ENCODE measurements around the gene LRBA.
A peak's percentile ranks its signal among the peaks of the same experiment; 100 is the strongest.
"Not testable (repeated sequence)": the region's sequence is repeated elsewhere in the genome, so short reads cannot be mapped to it uniquely, and the experiment has no call there.

The LRBA gene, protein sequence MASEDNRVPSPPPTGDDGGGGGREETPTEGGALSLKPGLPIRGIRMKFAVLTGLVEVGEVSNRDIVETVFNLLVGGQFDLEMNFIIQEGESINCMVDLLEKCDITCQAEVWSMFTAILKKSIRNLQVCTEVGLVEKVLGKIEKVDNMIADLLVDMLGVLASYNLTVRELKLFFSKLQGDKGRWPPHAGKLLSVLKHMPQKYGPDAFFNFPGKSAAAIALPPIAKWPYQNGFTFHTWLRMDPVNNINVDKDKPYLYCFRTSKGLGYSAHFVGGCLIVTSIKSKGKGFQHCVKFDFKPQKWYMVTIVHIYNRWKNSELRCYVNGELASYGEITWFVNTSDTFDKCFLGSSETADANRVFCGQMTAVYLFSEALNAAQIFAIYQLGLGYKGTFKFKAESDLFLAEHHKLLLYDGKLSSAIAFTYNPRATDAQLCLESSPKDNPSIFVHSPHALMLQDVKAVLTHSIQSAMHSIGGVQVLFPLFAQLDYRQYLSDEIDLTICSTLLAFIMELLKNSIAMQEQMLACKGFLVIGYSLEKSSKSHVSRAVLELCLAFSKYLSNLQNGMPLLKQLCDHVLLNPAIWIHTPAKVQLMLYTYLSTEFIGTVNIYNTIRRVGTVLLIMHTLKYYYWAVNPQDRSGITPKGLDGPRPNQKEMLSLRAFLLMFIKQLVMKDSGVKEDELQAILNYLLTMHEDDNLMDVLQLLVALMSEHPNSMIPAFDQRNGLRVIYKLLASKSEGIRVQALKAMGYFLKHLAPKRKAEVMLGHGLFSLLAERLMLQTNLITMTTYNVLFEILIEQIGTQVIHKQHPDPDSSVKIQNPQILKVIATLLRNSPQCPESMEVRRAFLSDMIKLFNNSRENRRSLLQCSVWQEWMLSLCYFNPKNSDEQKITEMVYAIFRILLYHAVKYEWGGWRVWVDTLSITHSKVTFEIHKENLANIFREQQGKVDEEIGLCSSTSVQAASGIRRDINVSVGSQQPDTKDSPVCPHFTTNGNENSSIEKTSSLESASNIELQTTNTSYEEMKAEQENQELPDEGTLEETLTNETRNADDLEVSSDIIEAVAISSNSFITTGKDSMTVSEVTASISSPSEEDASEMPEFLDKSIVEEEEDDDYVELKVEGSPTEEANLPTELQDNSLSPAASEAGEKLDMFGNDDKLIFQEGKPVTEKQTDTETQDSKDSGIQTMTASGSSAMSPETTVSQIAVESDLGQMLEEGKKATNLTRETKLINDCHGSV (N-terminal part only)

DNA sequence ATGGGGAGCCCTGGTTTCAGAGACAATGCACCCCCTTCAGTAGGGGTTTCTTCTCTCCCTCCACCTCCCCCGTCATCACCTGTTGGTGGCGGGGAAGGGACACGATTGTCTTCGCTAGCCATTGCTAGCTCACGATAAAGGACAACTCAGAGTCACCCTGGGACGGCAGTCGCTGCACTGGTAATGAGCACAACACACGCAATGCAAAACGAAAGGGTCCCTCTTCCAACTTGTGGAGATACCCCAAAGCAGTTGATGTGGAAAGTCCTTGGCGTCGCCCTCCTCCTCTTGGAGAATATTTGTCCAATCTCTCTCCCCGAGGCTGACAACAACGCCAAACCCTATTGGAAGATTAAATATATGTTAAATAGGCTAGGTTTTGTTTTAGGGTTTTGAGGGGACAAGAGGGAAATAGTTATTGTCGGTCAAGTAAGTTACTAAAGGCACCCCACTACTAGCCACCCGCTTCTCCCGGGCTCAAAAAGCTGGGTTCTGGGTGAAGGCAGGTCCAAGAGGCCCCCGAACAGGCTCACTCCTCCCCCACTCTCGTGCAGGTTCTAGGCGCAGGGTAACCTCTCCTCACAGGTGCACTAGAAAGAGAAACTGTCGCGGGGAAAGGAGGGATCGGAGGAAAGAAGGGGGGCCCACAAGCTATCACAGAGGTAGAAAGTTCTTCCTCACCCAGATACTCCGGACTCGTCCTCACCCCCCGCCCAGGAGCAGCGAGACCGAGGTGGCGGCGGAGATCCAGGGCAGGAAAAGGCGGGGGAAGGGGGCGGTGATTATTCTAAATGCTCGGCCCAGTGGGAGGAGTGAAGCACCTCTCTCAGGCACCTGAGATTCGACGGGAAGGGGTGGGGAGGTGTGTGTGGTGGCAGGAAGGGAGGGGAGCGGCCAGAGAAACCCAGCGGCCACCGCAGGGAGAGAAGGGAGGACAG is at the start of gene LRBA:
TSS of gene LRBA (minus strand) at position 764 of the 938 bp plus-strand sequence. CDS start at position 122, 642 bp downstream.
- peak; percentile 85 for DNase-seq

DNA sequence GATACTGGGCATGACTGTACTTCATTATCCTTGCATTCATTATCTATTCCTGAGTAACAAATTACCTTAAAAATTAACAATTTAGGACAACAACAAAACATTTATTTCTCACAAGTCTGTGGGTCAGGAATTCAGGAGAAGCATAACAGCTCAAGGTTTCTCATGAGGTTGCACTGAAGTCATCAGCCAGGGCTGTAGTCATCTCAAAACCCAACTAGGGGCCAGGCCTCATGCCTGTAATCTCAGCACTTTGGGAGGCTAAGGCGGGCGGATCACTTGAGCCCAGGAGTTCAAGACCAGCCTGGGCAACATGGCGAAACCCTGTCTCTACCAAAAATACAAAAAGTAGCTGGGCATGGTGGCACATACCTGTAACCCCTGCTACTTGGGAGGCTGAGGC is 48.1 kb upstream of the LRBA start:
- not testable (repeated sequence) for DNase-seq

DNA sequence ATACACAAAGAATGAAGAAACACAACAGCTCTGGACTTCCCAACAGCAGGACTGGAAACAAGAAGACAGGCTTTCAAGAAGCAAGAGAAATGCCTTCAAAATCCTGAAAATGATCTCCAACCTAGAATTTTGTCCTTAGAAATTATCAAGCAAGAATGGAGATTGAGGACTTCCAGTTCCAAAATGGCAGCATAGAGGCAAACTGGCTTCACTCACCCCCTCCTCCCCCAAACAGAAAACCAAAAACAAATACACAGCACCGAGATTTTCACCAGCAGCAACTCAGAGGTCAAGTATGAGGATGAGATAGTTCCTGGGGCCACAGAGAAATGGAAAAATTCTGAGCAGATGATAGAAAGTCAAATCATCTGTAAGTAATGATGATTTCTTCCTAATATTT is 40.5 kb upstream of the LRBA start:
- DNase-seq, result no peak

DNA sequence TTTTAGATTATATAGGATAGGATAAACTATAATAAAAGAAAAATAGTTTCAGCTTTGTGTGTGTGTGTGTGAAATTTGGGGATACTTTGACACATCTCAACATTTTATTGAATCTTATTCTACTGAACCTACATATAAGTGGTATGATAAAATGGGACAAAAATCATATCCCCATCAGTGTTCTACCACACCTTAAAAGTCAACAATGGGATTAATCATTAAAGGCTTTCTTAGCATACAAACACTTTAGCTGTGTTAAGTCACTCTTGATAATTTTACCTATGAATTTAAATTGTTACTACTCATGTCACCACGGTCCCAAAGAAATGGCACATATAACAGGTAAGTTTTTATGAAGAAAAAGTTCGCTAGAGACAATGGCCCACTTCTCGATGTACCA is 37.7 kb upstream of the LRBA start:
- no peak for DNase-seq

DNA sequence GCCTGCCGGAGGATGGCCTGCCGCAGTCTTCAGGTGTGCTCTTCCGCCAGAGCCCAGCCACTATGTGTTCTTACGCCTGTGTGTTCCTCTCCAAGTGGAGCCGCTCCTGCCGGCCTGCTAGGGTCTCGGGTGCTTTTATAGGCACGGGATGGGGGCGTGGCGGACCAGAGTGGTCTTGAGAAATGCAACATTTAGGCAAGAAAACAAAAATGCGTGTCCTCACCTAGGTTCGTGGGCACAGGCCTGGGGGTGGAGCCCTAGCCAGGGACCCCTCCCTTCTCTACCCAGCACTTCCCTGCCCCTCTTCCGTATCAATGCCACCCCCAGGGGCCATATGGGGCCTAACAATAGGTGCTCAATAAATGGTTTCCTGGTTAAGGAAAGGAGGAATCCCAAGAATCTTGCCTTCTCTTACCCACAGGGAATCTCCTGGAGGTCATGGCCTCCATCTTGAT is 34.4 kb upstream of the LRBA start:
- DNase-seq, result no peak

DNA sequence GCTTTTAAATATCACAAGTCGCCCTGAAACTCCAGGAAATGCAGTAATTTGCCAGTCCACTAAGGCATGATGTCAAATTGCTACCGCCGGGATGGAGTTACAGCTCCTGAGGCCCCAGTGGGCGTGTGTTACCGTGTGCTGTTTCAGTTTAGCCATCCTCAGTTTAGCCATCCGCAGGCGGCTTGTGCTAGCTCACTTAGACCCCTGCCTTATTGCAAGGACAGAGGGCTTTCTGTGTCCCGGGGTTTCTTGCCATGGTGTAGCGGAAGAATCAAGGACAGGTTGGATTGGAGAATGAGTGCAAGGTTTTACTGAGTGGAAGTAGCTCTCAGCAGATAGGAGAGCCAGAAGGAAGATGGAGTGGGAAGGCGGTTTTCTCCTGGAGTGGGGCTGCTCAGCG is 33.8 kb upstream of the LRBA start:
- no peak for DNase-seq

DNA sequence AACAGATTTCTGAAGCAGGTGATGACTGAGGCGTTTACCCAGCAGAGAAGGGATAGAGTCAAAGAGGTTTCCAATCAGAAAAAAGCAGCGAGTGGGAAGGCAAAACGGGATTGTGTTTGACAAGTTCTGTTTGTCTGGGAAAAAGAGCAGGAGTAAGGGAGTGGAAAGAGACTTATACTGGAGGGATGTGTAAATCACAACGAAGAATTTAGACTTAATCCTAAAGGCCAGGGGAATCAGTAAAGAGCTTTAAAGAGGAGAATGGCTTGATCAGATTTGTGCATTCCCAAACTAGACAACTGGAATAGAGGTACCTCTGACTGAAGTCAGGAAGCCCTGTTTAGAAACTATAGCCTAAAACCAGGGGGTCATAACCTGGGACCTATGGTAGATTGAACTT is 31.5 kb upstream of the LRBA start:
- DNase-seq, result no peak

DNA sequence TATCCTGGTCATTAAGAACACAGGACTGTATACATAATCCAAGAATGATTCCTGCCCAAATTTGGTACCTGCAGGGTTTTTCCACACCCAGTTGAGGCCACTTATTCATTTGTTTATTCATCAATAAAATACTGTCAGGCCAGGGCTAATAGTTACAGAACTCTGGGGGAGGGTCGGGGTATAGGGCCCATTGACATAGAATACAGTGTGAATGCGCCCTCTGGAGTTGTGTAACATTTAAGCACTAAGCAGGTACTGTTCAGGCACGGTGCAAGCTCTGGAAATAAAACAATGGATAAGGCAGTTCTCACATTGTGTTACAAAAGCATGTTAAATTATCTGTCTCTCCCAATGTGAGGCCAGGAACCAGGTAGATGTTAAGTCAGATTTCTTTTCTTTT is 30.8 kb upstream of the LRBA start:
- peak; percentile 14 for DNase-seq

DNA sequence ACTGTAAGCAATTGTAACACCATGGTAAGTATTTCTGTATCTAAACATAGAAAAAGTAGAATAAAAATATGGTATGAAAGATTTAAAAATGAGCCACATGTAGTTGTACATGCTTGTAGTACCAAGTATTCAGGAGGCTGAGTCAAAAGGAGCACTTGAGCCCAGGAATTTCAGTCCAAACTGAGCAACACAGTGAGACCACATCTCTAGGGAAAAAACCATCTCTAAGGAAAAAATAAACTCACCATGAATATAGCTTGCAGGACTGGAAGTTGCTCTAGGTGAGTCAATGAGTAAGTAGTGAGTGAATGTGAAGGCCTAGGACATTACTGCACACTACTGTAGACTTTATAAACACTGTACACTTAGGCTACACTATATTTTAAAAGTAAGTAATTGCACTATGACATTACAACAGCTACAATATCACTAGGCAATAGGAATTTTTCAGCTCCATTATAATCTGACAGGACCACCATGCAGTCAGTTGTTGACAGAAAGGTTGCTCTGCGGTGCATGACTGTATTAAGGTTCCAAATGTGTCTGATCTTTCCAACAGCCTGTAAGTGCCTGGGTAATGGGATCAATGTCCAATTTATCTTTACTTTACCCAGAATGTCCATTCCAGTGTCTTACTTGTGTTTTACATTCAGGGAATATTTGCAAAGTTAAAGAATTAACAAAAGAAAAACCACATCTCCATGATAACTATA is 28.9 kb upstream of the LRBA start:
- no peak for DNase-seq

DNA sequence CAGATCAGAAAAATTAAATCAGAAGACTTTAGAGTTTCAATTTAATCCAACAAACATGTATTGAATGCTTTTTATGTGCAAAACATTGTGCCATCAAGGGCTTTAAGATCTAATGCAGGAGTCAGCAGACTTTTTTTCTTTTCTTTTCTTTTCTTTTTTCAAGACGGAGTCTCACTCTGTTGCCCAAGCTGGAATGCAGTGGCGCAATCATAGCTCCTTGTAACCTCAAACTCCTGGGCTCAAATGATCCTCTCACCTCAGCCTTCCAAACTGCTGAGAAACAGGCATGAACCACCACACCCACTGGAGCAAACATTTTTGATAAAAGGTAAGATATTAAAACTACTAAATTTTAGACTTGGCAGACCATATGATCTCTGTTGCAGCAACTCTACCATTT is 24.6 kb upstream of the LRBA start:
- no peak for DNase-seq

DNA sequence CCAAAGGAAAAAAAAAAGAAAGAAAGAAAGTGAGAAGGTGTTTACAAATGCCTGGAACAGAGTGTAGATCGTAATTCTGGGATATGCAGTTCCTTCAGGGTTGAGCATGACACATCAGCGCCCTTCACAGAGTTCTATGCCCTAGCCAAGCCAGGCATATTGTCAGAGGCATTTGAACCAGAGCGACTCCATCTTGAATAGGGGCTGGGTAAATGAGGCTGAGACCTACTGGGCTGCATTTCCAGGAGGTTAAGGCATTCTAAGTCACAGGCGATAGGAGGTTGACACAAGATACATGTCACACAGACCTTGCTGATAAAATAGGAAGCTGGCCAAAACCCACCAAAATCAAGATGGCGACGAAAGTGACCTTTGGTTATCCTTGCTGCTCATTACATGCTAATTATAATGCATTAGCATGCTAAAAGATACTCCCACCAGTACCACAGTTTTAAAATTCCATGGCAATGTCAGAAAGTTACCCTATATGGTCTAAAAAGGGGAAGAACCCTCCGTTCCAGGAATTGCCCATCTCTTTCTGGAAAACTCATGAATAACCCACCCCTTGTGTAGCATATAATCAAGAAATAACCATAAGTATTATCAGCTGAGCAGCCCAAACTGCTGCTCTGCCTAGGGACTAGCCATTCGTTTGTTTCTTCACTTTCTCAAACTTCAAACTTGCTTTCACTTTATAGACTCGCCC is 23.5 kb upstream of the LRBA start:
- no peak for DNase-seq

DNA sequence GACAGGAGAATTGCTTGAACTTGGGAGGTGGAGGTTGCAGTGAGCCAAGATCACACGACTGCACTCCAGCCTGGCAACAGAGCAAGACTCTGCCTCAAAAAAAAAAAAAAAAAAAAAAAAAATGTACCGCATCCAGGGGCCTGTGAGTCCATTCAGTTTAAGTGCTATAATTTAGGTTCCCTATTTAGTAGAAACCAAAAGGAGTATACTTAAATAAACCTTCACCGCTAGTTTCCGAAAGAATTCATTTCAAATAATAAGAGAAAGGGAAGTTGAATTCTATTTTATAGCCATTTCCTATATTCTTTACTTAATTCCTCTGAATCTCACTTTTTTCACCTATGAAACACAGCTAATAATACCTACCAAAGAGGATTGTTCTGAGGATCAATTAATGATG is 20.8 kb upstream of the LRBA start:
- DNase-seq, result no peak

DNA sequence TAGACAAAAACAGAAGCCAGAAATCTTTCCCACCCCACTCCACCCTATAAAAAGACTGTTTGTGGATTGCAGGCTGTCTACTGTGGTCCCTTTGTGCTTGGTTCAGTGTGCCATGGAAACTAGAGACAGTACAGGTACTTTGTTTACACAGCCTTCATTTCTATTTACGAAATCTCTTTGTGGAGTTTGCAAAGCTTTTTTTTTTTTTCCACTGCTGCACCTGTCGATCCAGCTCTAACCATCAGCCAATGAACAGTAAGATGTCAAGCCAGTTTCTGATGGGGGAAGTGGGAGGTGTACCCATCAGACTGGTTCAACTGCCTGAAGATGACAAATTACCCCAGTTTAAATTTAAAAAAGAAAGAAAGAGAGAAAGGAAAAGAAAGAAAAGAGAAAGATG is 20.2 kb upstream of the LRBA start:
- DNase-seq, result no peak

DNA sequence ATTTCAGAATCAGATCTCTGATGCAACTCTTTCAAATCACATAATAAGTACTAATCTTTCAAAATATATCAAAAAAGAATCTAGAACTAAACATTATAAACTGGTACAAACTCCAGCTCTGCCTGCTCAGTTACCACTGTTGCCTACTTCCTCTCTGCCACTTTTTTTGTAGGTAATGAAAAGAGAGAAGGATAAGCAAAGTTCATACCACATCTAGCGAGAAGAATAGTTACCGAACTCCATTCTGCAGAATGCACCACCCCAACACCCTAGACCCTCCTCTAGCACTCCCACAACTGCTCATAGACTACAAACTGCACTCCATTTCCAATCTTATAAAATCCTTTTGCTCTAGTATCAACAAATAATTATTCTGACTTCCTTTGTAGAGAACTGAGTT is 19.7 kb upstream of the LRBA start:
- DNase-seq, result no peak

DNA sequence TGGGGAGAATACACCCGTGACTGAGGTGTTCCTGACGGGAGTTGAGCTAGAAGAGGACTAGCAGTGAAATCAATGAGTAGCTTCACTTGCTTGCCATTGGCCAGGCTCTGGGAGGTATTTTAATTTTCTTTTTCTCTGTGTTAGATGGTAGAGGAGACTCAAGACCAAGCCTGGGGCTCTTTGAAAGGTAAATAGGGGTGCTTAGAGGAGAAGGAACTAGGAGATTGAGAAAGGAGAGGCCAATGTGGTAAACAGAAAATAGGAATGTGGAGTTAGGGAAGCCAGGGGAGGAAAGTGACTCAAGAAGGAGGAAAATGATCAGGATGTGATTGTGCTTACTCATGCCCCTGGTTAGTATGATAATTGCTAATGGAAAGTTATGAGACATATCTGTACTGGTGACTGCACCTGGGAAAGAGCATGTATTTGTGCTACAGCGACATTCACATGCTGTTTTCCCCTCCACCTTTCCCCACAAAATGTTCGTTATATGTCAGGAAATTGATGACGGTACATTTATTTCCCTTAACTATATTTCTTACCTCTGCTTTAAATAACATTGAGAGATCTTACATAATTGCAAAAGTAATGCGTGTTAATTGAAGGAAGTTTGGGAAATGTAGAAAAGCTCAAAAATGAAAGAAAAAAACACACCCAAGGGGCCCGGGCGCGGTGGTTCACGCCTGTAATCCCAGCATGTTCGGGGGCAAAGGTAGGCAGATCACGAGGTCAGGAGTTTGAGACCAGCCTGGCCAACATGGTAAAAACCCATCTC is 16.9 kb upstream of the LRBA start:
- peak; percentile 42 for DNase-seq

DNA sequence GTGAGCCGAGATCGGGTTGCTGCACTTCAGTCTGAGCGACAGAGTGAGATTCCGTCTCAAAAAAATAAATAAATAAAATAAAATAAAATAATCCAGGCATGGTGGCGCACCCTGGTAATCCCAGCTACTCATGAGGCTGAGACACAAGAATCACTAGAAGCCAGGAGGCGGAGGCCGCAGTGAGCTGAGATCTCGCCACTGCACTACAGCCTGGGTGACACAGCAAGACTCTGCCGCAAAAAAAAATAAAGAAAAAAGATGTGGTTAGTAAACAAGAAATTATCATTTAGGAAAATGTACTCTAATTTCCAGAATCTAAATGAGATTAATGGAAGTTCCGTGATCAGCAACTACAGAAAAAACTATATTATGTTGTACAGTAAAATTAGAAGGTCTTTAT is 14.5 kb upstream of the LRBA start:
- peak; percentile 64 for DNase-seq

DNA sequence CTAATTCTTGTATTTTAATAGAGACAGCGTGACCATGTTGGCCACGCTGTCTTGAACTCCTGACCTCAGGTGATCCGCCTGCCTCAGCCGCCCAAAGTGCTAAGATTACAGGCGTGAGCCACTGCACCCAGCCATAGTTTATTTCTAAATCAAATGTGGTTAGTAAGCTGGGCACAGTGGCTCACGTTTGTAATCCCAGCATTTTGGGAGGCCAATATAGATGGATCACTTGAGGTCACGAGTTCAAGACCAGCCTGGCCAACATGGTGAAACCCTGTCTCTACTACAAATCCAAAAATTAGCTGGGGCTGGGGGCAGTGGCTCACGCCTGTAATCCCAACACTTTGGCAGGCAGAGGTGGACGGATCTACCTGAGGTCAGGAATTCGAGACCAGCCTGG is 13.9 kb upstream of the LRBA start:
- DNase-seq, result not testable (repeated sequence)

DNA sequence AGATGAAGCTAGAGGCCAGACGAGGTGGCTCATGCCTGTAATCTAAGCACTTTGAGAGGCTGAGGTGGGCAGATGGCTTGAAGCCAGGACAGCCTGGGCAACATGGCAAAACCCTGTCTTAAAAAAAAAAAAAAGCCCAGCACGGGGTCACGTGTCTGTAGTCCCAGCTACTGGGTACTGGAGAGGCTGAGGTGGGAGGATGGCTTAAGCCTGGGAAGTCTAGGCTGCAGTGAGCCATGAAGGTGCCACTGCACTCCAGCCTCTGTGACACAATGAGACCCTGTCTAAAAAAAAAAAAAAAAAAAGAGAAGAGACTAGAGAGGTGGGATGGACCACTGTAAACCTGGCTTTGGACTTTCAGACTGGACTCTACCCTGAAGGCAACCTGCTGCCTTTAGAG is 10.7 kb upstream of the LRBA start:
- DNase-seq, result no peak

DNA sequence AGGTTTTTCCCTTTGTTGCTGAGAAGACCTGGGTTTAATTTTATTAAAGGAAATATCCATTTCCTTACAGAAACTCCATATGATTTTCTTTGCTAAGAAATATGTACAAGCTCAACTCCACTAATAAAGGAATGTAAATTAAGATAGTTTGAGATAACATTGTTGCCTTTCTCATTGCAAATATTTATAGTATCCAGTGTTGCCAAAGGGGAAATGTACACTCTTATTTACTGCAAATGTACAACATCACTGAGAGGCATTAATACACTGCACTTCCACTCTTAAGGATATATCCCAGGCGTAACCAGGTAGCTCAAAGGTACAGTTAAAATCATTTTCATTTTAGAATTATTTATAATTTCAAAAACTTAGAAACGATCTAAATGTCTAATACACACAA is 7.5 kb upstream of the LRBA start:
- no peak for DNase-seq
